HEK293 (cell line): ENCODE measurements around the gene HMX2.

ENCODE experiments used
- CTCF ChIA-PET: fragments of 350-600 bp; formaldehyde crosslinking; extraction: SDS; loops from one replicate; lab custom pipeline; 2021; ENCODE audit warnings: antibody characterized with exemption; lab: Yijun Ruan, JAX
- POLR2A ChIA-PET: fragments of 300-600 bp; formaldehyde crosslinking; extraction: SDS; loops from one replicate; lab custom pipeline; 2020; ENCODE audit warnings: antibody characterized with exemption, inconsistent platforms; lab: Yijun Ruan, JAX
- H3K27ac ChIP-seq: fragments of 200-500 bp; sonication (Bioruptor generic); 2 replicates; pipeline ENCODE4 v1.5.1; 2014; ENCODE audit warnings: low read depth, low read length, control low read depth, inconsistent platforms; ENCODE audit errors: extremely low read depth
- H3K36me3 ChIP-seq, 2 experiments: fragments of 200-500 bp in 1 of 2; sonication (Bioruptor generic) in 1 of 2; 1 replicate in 1 of 2; 2 replicates in 1 of 2; pipeline ENCODE4 v1.5.1; 2014 to 2017; ENCODE audit warnings: inconsistent platforms in 2 of 2, low read length in 2 of 2; ENCODE audit not compliant: control insufficient read depth in 2 of 2, insufficient read depth in 1 of 2
- H3K4me1 ChIP-seq: fragments of 200-500 bp; sonication (Bioruptor generic); 2 replicates; pipeline ENCODE4 v1.5.1; 2014; ENCODE audit warnings: mild to moderate bottlenecking, low read length, inconsistent platforms; ENCODE audit not compliant: control insufficient read depth, insufficient read depth
- H3K4me3 ChIP-seq: 2 replicates; pipeline ENCODE4 v1.5.1; 2011; ENCODE audit warnings: low read depth, mild to moderate bottlenecking, control low read depth, low read length, moderate library complexity
- H3K9me3 ChIP-seq: fragments of 200-500 bp; sonication (Bioruptor generic); 2 replicates; pipeline ENCODE4 v1.5.1; 2014; ENCODE audit warnings: low read depth, low read length, inconsistent platforms; ENCODE audit not compliant: control insufficient read depth, insufficient read depth
- ELK4 ChIP-seq: IDR thresholded peaks from 2 replicates; pipeline ENCODE4 v1.6.1; 2011; ENCODE audit warnings: mild to moderate bottlenecking, low read depth, low read length, borderline replicate concordance
- HOXD13 ChIP-seq: sonication (generic); formaldehyde crosslinking; IDR thresholded peaks from 2 replicates; pipeline ENCODE4 v1.8.0; 2022; ENCODE audit warnings: missing genetic modification reagents, borderline replicate concordance
- KLF17 ChIP-seq: fragments of 450-650 bp; formaldehyde crosslinking; IDR thresholded peaks from 2 replicates; pipeline ENCODE4 v1.5.1; 2016; ENCODE audit warnings: missing biosample characterization, missing genetic modification characterization
- KLF7 ChIP-seq: fragments of 450-650 bp; formaldehyde crosslinking; IDR thresholded peaks from 2 replicates; pipeline ENCODE4 v1.5.1; 2016; ENCODE audit warnings: missing biosample characterization, missing genetic modification characterization, borderline replicate concordance
- SCRT1 ChIP-seq: fragments of 450-650 bp; formaldehyde crosslinking; IDR thresholded peaks from 2 replicates; pipeline ENCODE4 v1.5.1; 2016; ENCODE audit warnings: missing biosample characterization, missing genetic modification characterization, borderline replicate concordance
- TCF7L2 ChIP-seq: IDR thresholded peaks from 2 replicates; pipeline ENCODE4 v1.6.1; 2011; ENCODE audit warnings: low read depth, mild to moderate bottlenecking, inconsistent platforms, low read length, moderate library complexity, borderline replicate concordance
- ZBTB44 ChIP-seq: fragments of 450-650 bp; IDR thresholded peaks from 2 replicates; pipeline ENCODE4 v1.5.1; 2018; ENCODE audit warnings: missing biosample characterization, mild to moderate bottlenecking, missing genetic modification characterization
- ZNF121 ChIP-seq: fragments of 450-650 bp; formaldehyde crosslinking; IDR thresholded peaks from 2 replicates; pipeline ENCODE4 v1.5.1; 2016; ENCODE audit warnings: missing biosample characterization, missing genetic modification characterization
- ZNF223 ChIP-seq: fragments of 450-650 bp; formaldehyde crosslinking; IDR thresholded peaks from 2 replicates; pipeline ENCODE4 v1.5.1; 2016; ENCODE audit warnings: missing biosample characterization, missing genetic modification characterization
- ZNF239 ChIP-seq: fragments of 450-650 bp; formaldehyde crosslinking; IDR thresholded peaks from 2 replicates; pipeline ENCODE4 v1.5.1; 2016; ENCODE audit warnings: missing biosample characterization, missing genetic modification characterization
- ZNF302 ChIP-seq: fragments of 450-650 bp; formaldehyde crosslinking; IDR thresholded peaks from 2 replicates; pipeline ENCODE4 v1.5.1; 2016; ENCODE audit warnings: missing biosample characterization, missing genetic modification characterization, low read depth
- ZNF391 ChIP-seq: fragments of 450-650 bp; formaldehyde crosslinking; IDR thresholded peaks from 2 replicates; pipeline ENCODE4 v1.5.1; 2016; ENCODE audit warnings: low read depth, missing biosample characterization, missing genetic modification characterization, borderline replicate concordance
- ZNF629 ChIP-seq: fragments of 450-650 bp; formaldehyde crosslinking; IDR thresholded peaks from 2 replicates; pipeline ENCODE4 v1.5.1; 2017; ENCODE audit warnings: missing biosample characterization, missing genetic modification characterization
- ZXDB ChIP-seq: fragments of 450-650 bp; formaldehyde crosslinking; IDR thresholded peaks from 2 replicates; pipeline ENCODE4 v1.5.1; 2016; ENCODE audit warnings: missing biosample characterization, missing genetic modification characterization
- TF ChIP-seq, protein P1 (sequence below): fragments of 450-650 bp; formaldehyde crosslinking; IDR thresholded peaks from 2 replicates; pipeline ENCODE4 v1.5.1; 2016; ENCODE audit warnings: missing biosample characterization, missing genetic modification characterization
- TF ChIP-seq, protein P2 (sequence below): fragments of 450-650 bp; formaldehyde crosslinking; IDR thresholded peaks from 2 replicates; pipeline ENCODE4 v1.5.1; 2016; ENCODE audit warnings: missing biosample characterization, missing genetic modification characterization
- TF ChIP-seq, protein P3 (sequence below): fragments of 450-650 bp; formaldehyde crosslinking; IDR thresholded peaks from 2 replicates; pipeline ENCODE4 v1.5.1; 2016; ENCODE audit warnings: missing biosample characterization, missing genetic modification characterization

The HMX2 gene

DNA sequence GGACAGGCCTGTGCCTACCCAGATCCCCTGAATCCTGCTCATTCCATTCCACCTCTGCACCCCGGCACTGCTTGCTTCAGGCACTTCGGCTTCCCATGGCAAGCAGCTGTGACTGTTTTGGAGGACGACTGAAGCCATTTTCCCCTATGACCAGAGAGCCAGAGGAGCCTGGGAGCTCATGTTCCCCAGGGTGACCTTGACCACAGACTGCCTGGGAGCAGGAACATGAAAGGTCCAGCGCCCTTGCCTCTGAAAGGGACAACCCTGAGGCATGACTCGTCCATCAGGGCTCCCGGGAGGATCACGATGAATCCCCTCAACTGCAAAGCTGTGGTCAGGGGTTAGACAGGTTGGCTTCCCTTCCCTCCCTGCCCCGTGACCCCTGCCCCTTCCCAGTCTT lies 28.9 kb upstream of the HMX2 start (continued):
- TF ChIP-seq ZBTB44 (tag by site-specific recombination) (no peak), ZNF239 (tag by site-specific recombination) (no peak), ZNF223 (tag by site-specific recombination) (no peak), TCF7L2 (no peak)
- TF ChIP-seq, all 188 proteins: peak for 0

- no peak for TF ChIP-seq ZNF121
- TF ChIP-seq, protein P1, sequence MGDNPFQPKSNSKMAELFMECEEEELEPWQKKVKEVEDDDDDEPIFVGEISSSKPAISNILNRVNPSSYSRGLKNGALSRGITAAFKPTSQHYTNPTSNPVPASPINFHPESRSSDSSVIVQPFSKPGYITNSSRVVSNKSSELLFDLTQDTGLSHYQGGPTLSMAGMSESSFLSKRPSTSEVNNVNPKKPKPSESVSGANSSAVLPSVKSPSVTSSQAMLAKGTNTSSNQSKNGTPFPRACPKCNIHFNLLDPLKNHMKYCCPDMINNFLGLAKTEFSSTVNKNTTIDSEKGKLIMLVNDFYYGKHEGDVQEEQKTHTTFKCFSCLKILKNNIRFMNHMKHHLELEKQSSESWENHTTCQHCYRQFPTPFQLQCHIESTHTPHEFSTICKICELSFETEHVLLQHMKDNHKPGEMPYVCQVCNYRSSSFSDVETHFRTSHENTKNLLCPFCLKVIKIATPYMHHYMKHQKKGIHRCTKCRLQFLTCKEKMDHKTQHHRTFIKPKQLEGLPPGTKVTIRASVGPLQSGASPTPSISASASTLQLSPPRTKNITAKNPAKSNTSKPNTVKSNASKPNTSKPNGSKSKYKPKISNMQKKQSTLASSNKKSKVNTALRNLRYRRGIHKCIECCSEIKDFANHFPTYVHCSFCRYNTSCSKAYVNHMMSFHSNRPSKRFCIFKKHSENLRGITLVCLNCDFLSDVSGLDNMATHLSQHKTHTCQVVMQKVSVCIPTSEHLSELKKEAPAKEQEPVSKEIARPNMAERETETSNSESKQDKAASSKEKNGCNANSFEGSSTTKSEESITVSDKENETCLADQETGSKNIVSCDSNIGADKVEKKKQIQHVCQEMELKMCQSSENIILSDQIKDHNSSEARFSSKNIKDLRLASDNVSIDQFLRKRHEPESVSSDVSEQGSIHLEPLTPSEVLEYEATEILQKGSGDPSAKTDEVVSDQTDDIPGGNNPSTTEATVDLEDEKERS (tag by site-specific recombination) = no peak
- TF ChIP-seq KLF17 (tag by site-specific recombination) = no peak
- TF ChIP-seq ZNF629 (tag by site-specific recombination) = no peak
- no peak for TF ChIP-seq ZNF302
- CTCF ChIA-PET = interaction anchor here (1.3 kb wide), 1 partner anchor 447 kb away, joined by 4 read pairs; no protein-coding TSS in a partner anchor
Observed at GRCh38 chr10:123126246-123126645, 21.7 kb upstream of the HMX2 start.

GRCh38 chr10:123129618-123130271 lies 18.2 kb upstream of the HMX2 start:
- H3K36me3 ChIP-seq = no peaks in the 10 kb centered on the region
- H3K4me3 ChIP-seq = no peak overlapping the region
- no peaks in the 10 kb centered on the region for H3K9me3 ChIP-seq
- H3K4me1 ChIP-seq = no peaks in the 10 kb centered on the region
- ChIA-PET CTCF (interaction anchor here (0.6 kb wide), 1 partner anchor 86 kb away, joined by 3 read pairs; no protein-coding TSS in a partner anchor), POLR2A (interaction anchor here (1.5 kb wide), 1 partner anchor 24 kb away, joined by 6 read pairs; the partner anchor contains the start of gene BUB3)
- H3K27ac ChIP-seq = no peak overlapping the region
- TF ChIP-seq ZNF391 (tag by site-specific recombination) (no peak), SCRT1 (tag by site-specific recombination) (no peak), ELK4 (no peak), ZXDB (no peak), HOXD13 (CRISPR knock-in tag) (no peak), KLF7 (tag by site-specific recombination) (no peak), ZBTB44 (tag by site-specific recombination) (no peak)
- TF ChIP-seq, protein P2, sequence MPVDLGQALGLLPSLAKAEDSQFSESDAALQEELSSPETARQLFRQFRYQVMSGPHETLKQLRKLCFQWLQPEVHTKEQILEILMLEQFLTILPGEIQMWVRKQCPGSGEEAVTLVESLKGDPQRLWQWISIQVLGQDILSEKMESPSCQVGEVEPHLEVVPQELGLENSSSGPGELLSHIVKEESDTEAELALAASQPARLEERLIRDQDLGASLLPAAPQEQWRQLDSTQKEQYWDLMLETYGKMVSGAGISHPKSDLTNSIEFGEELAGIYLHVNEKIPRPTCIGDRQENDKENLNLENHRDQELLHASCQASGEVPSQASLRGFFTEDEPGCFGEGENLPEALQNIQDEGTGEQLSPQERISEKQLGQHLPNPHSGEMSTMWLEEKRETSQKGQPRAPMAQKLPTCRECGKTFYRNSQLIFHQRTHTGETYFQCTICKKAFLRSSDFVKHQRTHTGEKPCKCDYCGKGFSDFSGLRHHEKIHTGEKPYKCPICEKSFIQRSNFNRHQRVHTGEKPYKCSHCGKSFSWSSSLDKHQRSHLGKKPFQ (tag by site-specific recombination) = no peak
- TF ChIP-seq, protein P3, sequence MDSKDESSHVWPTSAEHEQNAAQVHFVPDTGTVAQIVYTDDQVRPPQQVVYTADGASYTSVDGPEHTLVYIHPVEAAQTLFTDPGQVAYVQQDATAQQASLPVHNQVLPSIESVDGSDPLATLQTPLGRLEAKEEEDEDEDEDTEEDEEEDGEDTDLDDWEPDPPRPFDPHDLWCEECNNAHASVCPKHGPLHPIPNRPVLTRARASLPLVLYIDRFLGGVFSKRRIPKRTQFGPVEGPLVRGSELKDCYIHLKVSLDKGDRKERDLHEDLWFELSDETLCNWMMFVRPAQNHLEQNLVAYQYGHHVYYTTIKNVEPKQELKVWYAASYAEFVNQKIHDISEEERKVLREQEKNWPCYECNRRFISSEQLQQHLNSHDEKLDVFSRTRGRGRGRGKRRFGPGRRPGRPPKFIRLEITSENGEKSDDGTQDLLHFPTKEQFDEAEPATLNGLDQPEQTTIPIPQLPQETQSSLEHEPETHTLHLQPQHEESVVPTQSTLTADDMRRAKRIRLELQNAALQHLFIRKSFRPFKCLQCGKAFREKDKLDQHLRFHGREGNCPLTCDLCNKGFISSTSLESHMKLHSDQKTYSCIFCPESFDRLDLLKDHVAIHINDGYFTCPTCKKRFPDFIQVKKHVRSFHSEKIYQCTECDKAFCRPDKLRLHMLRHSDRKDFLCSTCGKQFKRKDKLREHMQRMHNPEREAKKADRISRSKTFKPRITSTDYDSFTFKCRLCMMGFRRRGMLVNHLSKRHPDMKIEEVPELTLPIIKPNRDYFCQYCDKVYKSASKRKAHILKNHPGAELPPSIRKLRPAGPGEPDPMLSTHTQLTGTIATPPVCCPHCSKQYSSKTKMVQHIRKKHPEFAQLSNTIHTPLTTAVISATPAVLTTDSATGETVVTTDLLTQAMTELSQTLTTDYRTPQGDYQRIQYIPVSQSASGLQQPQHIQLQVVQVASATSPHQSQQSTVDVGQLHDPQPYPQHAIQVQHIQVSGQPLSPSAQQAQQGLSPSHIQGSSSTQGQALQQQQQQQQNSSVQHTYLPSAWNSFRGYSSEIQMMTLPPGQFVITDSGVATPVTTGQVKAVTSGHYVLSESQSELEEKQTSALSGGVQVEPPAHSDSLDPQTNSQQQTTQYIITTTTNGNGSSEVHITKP = no peak

More at GRCh38 chr10:123126246-123126645, 21.7 kb upstream of the HMX2 start:
- H3K27ac ChIP-seq = no peak overlapping the region
- no peaks in the 10 kb centered on the region for H3K4me1 ChIP-seq
- no peaks in the 10 kb centered on the region for H3K9me3 ChIP-seq
- POLR2A ChIA-PET = no interaction called here
- no peak overlapping the region for H3K4me3 ChIP-seq
- no peaks in the 10 kb centered on the region for H3K36me3 ChIP-seq
